Thyroid gland (tissue), 4 donors: Measurements from ENCODE around the gene FBXL7. TPM values are rescaled to one million over a fixed set of nuclear protein-coding genes. Genes with fewer than 3 reads are reported as not detected.

ENCODE experiments used
- DNase-seq, 2 donors: peaks; one replicate each; pipeline ENCODE4 v3.0.0-alpha.2; 2019
- H3K27ac ChIP-seq, 3 donors: fragments of 200-600 bp; sonication (generic); 1 replicate in 2 of 3; 2 replicates in 1 of 3; pipeline ENCODE4 v1.5.1; 2016 to 2019; ENCODE audit warnings: mild to moderate bottlenecking in 1 of 3, moderate library complexity in 1 of 3
- H3K27me3 ChIP-seq: fragments of 200-600 bp; sonication (generic); one replicate; pipeline ENCODE4 v1.5.1; 2019
- H3K36me3 ChIP-seq, 2 donors: fragments of 200-600 bp; sonication (generic); one replicate each; pipeline ENCODE4 v1.5.1; 2016 to 2019
- H3K4me1 ChIP-seq, 2 donors: fragments of 200-600 bp; sonication (generic); one replicate each; pipeline ENCODE4 v1.5.1; 2017 to 2019
- H3K4me3 ChIP-seq, 3 donors: fragments of 200-600 bp; sonication (generic); replicated peaks in 1 of 3; 1 replicate in 2 of 3; 2 replicates in 1 of 3; pipeline ENCODE4 v1.5.1; 2016; ENCODE audit warnings: mild to moderate bottlenecking in 1 of 3
- H3K9me3 ChIP-seq: fragments of 200-600 bp; sonication (generic); one replicate; pipeline ENCODE4 v1.5.1; 2017
- CTCF ChIP-seq, 6 experiments: fragments of 200-600 bp in 3 of 6; fragments of 450-650 bp in 3 of 6; sonication (generic) in 3 of 6; IDR thresholded peaks; one replicate each; pipeline ENCODE4 v1.5.1; 2016 to 2019; ENCODE audit warnings: antibody characterized with exemption in 6 of 6, mild to moderate bottlenecking in 2 of 6, inconsistent platforms in 1 of 6, moderate library complexity in 1 of 6
- POLR2A ChIP-seq, 2 donors: fragments of 450-650 bp; IDR thresholded peaks; one replicate each; pipeline ENCODE4 v1.6.1; 2017; ENCODE audit warnings: antibody characterized with exemption in 2 of 2, mild to moderate bottlenecking in 2 of 2, moderate library complexity in 1 of 2
- WGBS, 2 donors: methylation state at CpG; one replicate each; pipeline ENCODE4 v1.1.5; 2017; 5-methylcytosine and 5-hydroxymethylcytosine counted together
- intact Hi-C: fragments of 100-400 bp; cut with DNase I; formaldehyde crosslinking; loops from one replicate; pipeline ENCODE4 v1.15.1; 2023
- total RNA-seq, 4 donors: library from RNA; depleted of rRNA; stranded (reverse); fragments of >200 nt; gene quantifications; one replicate each; pipeline ENCODE4 v1.2.3, GENCODE V29; 2016

The FBXL7 gene
- total RNA-seq, 4 donors from 2014 or later: 6.4 to 11.8 (median 9.2) TPM

- TF ChIP-seq POLR2A (IDR thresholded peaks at IDR 0.05) (no peak), CTCF (IDR thresholded peaks at IDR 0.05) (no peak)
- intact Hi-C loops: no loop called here
- 93% methylated on average over 1 of the region's 1 CpG for WGBS, 2 donors
These were observed 182.6 kb downstream of the FBXL7 start for GRCh38 chr5:15682566-15682965.

DNA sequence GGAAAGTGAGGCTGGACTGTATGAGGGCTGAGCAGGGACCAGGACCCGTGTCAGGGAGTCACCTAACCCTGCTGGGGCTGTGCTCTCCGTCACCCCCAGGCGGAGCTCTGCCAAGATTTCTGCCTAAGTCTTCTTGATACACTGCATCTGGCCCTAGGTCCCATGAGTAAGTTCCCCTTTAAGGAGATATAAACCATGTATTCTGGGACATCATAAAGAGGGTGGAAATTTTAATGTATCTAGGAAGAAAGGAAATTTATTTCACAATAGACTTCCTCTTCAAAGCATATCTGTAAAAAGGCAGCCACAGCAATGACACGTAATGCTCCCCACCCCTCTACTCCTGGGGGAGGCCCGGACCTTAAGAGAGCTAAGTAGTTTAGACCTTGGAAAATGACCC is 183.4 kb downstream of the FBXL7 start:
- intact Hi-C loops: no loop called here
- H3K9me3 ChIP-seq: no peaks in the 10 kb centered on the region
- no peak for TF ChIP-seq POLR2A (IDR thresholded peaks at IDR 0.05)
- no peak for TF ChIP-seq CTCF (IDR thresholded peaks at IDR 0.05)
- H3K27me3 ChIP-seq: no peaks in the 10 kb centered on the region
- no peak overlapping the region for H3K27ac ChIP-seq
- DNase-seq: no peak
- H3K4me3 ChIP-seq: no peak overlapping the region
- WGBS, 2 donors: 61 to 69% methylated on average over 5 of the region's 5 CpGs
- H3K4me1 ChIP-seq: no peaks in the 10 kb centered on the region
- H3K36me3 ChIP-seq: no peaks in the 10 kb centered on the region

More at GRCh38 chr5:15682566-15682965, 182.6 kb downstream of the FBXL7 start:
- H3K27ac ChIP-seq: no peak overlapping the region
- no peak overlapping the region for H3K4me3 ChIP-seq
- H3K4me1 ChIP-seq: no peaks in the 10 kb centered on the region
- no peaks in the 10 kb centered on the region for H3K36me3 ChIP-seq
- no peaks in the 10 kb centered on the region for H3K9me3 ChIP-seq
- no peaks in the 10 kb centered on the region for H3K27me3 ChIP-seq
- no peak for DNase-seq

DNA sequence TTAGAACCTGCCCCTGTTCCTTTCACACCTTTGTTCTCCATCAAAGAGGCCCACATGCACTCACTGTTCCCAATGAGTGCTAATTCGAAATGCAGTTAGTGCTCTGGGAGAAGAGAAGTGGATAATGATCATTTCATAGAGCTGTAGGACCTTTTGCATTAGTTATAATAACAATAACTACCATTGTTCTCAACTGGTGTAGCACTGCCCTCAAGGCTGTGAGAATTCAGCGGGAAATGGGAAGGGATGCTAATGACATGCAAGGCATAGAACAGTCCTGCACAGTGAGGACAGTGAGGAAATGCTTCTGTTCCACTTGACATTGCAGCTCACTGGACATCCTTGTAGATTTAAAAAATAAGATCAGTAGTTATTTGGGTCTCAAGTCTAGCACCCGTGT is 187.4 kb downstream of the FBXL7 start:
- 96 to 100% methylated on average over 3 of the region's 3 CpGs for WGBS, 2 donors
- no peaks in the 10 kb centered on the region for H3K27me3 ChIP-seq
- H3K4me3 ChIP-seq: no peak overlapping the region
- no peak for TF ChIP-seq CTCF (IDR thresholded peaks at IDR 0.05)
- no peak for TF ChIP-seq POLR2A (IDR thresholded peaks at IDR 0.05)
- H3K36me3 ChIP-seq: no peaks in the 10 kb centered on the region
- intact Hi-C loops: no loop called here
- DNase-seq: no peak
- no peak overlapping the region for H3K27ac ChIP-seq
- no peaks in the 10 kb centered on the region for H3K4me1 ChIP-seq
- no peaks in the 10 kb centered on the region for H3K9me3 ChIP-seq

DNA sequence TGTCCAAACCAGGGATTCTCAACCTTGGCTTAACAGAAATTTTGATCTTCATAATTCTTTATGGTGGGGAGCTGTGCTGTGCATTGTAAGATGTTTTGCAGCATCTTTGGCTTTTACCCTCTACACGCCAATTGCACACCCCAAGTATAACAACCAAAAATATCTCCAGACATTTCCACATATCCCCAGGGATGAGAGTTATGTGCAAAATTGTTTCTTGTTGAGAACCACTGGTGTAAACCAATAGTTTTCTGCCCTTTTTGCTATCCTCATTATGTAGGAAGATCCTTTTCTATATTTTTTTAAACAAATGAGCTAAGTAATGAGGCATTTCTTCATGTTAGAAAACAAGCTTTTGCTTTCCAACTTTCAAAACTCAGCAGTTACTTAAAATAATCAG is 189.9 kb downstream of the FBXL7 start:
- Histone ChIP-seq H3K9me3 (no peaks in the 10 kb centered on the region), H3K27ac (no peak overlapping the region), H3K4me3 (no peak overlapping the region), H3K4me1 (peaks cover 6% of the 10 kb centered on the region in 2 donors), H3K27me3 (no peaks in the 10 kb centered on the region), H3K36me3 (no peaks in the 10 kb centered on the region)
- no peak for TF ChIP-seq POLR2A (IDR thresholded peaks at IDR 0.05)
- no peak for DNase-seq
- 82 to 97% methylated on average over 1 of the region's 1 CpG for WGBS, 2 donors
- intact Hi-C loops: no loop called here

GRCh38 chr5:15690611-15691010 is 190.6 kb downstream of the FBXL7 start:
- no peaks in the 10 kb centered on the region for H3K9me3 ChIP-seq
- 79 to 84% methylated on average over 1 of the region's 1 CpG for WGBS, 2 donors
- no peak for DNase-seq
- no peak overlapping the region for H3K4me3 ChIP-seq
- H3K27ac ChIP-seq: no peak overlapping the region
- peaks cover 10 to 12% of the 10 kb centered on the region in 2 donors for H3K4me1 ChIP-seq
- no peak for TF ChIP-seq POLR2A (IDR thresholded peaks at IDR 0.05)
- TF ChIP-seq CTCF (IDR thresholded peaks at IDR 0.05): no peak
- intact Hi-C loops: no loop called here
- H3K36me3 ChIP-seq: no peaks in the 10 kb centered on the region
- no peaks in the 10 kb centered on the region for H3K27me3 ChIP-seq

DNA sequence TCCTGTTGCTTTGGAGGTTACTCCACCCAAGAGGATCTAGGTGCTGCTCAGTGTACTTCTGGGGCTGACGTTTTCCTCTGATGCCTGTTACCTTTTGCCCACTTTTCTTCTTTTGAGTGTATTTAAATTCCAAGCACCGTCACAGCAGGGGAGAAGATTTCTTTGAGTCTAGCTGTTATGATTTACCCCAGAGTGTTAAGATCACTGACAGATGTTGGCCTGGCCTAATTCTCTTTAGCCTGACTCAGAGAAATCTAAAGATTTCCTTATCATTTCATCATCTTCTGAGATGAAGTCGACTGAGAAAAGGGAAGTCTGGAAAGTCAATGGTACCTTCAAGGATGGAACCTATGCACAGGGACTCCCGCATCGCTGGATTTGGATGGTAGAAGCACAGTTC is 191.5 kb downstream of the FBXL7 start:
- no peaks in the 10 kb centered on the region for H3K27me3 ChIP-seq
- H3K36me3 ChIP-seq: no peaks in the 10 kb centered on the region
- H3K4me1 ChIP-seq: peaks cover 10 to 14% of the 10 kb centered on the region in 2 donors
- 73 to 79% methylated on average over 5 of the region's 5 CpGs for WGBS, 2 donors
- no peak for TF ChIP-seq POLR2A (IDR thresholded peaks at IDR 0.05)
- no peak for TF ChIP-seq CTCF (IDR thresholded peaks at IDR 0.05)
- H3K4me3 ChIP-seq: no peak overlapping the region
- no peak overlapping the region for H3K27ac ChIP-seq
- DNase-seq: no peak
- intact Hi-C loops: no loop called here
- no peaks in the 10 kb centered on the region for H3K9me3 ChIP-seq
